Activated CD8-positive, alpha-beta memory T cell treated with anti-CD3 and anti-CD28 coated beads for 36 hours (primary cell): ENCODE data around the gene HABP2. TPM values are rescaled to one million over a fixed set of nuclear protein-coding genes. Genes with fewer than 3 reads are reported as not detected.

ENCODE experiments used
- CTCF ChIA-PET: fragments of 350-600 bp; sonication (Branson Sonifier 250); formaldehyde crosslinking; loops from one replicate; lab custom pipeline; 2021; ENCODE audit warnings: antibody characterized with exemption; lab: Charles Lee
- POLR2A ChIA-PET: fragments of 350-600 bp; sonication (Branson Sonifier 250); formaldehyde crosslinking; loops from one replicate; lab custom pipeline; 2021; ENCODE audit warnings: antibody characterized with exemption; lab: Charles Lee
- total RNA-seq, 2 experiments: library from RNA; stranded (reverse); gene quantifications; one replicate each; pipeline ENCODE4 v1.2.3, GENCODE V29; 2021

Gene HABP2
- total RNA-seq, 2 experiments from 2014 or later = not detected

DNA sequence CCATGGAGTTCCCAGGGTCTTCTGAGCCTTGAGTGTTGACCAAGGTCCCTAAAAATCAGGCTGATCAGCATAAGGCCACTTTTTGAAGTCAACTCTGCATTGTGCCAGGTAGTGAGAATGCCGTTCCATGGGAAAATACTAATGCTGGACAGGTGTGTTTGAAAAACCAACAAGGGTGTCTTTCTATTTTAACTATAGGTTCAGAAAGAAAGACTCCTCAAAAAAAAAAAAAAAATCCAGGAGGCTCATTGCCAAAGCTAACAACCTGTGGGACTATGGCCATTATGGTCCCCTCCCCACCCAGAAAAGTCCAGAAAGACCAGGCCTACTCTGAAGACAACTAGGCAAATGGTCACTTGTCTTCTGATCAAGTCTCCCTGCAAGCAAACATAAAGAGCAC lies 66.5 kb downstream of the HABP2 start:
- ChIA-PET POLR2A (no interaction called here), CTCF (no interaction called here)

DNA sequence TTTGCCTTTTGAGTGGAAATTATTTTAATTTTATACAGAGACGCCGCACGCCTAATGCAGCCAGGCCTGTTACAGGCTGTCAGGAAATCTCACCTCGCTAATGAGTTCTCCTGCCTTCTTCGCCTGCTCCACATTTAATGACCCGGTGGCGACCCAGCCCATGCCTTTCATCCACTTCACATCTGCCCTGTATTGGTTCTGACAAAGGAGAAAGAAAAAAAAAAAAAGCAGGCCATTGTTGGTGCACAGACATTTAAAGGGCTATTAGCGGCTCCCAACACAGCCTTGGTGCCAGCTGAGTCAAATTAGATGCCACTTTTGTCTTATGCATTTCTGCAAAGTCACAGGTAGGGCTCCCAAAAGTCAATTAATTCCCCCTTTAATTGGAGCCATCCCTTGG lies 67.7 kb downstream of the HABP2 start:
- CTCF ChIA-PET = no interaction called here
- POLR2A ChIA-PET = no interaction called here

DNA sequence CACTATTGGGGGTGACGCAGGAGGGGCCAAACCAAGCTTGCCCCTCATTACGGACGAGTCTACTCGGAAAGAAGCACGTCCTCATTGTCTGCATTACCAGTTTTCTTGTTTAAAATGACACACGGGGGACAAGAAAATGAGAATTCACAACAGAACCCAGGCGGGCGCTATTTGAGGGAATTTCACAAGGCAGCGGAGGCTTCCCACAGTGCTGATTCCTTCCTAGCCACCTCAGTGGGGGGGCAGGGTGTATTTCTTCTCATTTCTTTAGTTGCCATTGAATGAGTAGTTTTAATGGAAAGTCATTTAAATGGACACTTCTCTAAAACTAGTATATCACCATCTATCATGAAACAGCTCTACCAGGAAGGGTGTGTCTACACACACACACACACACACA lies 68.1 kb downstream of the HABP2 start:
- ChIA-PET CTCF (no interaction called here), POLR2A (no interaction called here)

DNA sequence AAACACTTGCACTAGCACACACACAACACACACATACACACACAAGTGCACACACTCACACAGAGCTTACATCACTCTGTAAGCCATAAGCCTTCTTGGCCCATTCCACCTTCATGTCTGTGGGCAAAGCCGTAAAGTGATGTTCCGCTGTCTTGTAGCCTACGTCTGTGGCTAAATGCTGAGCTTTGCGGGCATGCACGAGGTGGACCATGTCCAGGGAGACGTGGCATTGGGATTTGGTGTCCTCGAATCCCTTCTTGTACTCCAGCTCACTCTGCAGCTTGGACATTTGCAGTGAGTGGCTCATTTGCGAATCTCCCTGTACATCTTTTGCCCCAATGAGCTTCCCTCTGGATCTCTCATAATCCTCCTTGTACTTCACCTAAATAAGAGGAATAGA lies 68.9 kb downstream of the HABP2 start:
- CTCF ChIA-PET = no interaction called here
- POLR2A ChIA-PET = no interaction called here

DNA sequence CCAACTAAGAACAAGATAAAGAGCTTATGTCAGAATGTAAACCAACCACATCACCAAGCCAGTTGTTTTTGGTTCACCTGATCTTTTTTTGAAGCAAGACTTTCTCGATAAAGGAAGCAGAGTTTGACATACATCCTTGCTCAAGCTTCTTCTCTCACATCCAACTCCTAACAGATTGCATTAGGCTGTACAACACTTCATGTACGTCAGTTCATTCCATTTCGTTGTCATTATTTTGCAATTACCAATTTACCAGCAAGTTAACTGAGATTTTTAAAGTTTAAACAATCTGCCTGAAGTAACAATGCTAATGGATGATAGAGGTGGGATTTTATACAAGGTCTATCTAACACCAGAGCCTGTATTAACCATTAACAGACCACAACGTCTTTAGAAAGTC lies 70.0 kb downstream of the HABP2 start:
- CTCF ChIA-PET = no interaction called here
- POLR2A ChIA-PET = no interaction called here

DNA sequence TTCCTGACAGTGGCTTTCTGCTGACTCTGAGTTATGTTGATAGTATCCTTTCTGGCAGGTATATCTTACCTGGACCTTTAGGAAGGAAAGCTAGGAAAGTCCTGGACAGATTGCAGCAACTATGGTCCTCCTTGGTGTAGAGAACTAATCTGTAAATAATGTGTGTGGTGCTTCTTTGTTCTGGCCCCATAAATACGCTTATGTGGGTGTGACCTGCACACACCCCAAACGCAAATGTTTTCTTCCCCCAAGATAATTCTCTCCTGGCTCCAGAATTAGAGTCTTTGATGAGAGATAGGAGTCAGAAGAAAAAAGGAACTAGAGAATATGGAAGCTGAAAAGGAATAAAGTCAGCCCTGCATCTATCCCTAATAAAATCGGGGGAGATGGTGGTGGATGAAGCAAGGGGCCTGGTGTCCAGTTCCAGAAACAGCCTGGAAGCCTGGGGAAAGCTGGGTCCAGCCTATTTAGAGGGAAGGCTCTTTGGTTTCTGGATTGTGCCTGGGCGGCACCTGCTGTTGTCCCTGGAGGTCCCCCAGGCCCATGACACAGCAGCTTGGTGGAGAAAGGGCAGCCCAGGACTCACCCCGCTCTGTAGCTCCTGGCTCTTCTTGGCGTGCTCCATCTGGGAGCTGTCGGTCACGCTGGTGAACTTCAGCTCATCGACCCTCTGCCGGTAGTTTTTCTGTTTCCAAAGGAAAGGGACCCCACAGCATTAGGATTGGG lies 72.8 kb downstream of the HABP2 start:
- POLR2A ChIA-PET = interaction anchor here (0.9 kb wide), 1 partner anchor 9 kb away, joined by 3 read pairs; no protein-coding TSS in a partner anchor
- CTCF ChIA-PET = interaction anchor here (0.6 kb wide), 1 partner anchor 429 kb away, joined by 3 read pairs; no protein-coding TSS in a partner anchor

DNA sequence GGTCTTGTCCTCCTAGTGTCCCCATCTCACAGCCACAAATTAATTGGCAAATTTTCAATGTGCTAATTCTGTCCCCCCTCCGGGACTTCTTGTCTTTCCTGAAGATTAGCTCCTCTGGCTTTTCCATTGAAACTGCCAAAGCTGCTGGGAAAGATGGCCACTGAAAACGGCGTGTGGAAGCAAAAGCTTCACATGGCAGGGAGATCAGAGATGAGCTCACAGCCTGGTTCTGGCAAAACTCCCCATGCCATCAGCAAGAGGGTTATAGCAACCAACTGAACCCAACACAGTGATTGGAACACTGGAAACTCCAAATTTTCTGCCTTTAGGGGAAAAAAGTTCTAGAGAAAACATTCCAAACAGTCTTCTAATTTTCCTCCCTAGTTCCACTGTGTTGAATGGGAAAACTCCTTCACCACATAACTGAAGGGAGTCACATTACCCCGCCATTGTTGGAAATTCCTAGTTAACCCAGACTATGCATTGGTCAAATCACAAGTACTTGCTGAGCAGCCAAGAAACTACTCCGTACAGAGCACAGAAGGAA lies 74.0 kb downstream of the HABP2 start:
- ChIA-PET CTCF (interaction anchor here (0.5 kb wide), 1 partner anchor 96 kb away, joined by 3 read pairs; no protein-coding TSS in a partner anchor), POLR2A (interaction anchor here (0.9 kb wide), 1 partner anchor 10 kb away, joined by 3 read pairs; no protein-coding TSS in a partner anchor)

DNA sequence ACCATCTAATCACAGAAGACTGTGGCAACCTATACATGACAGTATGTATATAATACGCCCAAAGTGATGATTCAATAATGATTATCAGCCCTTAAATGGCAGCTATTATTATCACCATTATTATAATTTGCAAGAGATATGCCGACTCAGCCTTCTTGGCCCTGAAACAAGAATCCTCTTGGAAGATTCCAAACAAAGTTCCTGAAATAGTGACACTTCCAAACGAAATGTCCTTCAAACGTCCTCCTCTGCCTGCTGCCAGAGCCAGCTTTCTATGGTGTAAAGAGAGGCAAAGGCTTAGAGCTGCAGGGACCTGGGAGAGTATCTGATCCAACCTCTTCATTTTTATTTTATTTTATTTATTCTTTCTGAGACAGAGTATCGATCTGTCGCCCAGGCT lies 75.0 kb downstream of the HABP2 start:
- POLR2A ChIA-PET = no interaction called here
- CTCF ChIA-PET = no interaction called here

DNA sequence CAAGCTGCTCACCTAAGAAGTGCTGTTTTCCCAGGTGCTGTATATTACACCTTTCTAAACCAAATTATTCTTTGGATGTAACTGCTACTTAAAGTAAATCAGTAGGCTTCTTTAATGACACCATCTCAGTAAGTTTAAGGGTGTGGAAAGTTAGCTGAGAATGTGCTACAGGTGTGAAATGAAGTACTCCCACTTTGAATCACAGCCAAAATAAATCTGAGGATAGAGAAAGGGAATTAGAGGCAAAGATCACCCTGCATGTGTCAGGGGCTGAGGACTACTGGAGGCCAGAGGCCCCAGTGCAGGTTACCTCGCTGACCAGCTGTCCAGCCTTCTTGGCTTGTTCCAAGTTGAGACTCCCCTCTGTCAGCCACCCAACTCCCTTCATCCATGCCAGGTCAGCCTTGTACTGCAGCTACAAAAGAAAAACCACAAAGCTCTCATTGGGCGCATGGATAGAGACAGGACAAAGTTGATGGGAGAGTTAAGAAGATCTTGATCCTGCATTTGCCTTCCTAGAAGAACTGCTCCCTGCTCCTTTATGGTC lies 75.8 kb downstream of the HABP2 start:
- POLR2A ChIA-PET = no interaction called here
- CTCF ChIA-PET = no interaction called here

DNA sequence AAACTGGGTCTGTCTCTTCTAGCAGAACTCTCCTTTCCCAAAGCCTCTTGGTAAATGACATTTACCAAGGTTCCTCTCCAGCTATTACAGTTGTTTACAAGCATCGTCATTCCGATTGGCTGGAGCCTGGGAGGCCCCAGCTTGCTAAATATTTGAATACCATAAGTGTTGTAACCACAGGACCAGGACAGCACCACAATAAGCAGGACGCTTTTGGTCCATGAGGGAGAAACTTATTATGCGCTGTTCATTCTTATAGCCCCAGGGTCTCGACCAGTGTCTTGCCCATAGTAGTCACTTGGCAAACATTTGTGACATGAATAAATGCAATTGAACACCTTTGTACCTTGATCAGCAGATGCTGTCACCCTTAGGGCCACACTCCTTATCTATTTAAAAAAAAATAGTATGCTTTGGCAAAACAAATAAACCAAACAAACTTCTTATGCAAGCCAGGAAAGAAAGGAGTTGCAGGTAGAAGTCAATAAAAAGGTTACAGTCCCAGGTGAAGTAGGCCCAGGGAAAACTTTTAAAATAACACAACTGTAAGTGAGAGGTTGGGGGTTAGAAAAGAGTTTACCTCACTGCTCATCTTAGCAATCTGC lies 78.2 kb downstream of the HABP2 start:
- POLR2A ChIA-PET = no interaction called here
- CTCF ChIA-PET = no interaction called here

DNA sequence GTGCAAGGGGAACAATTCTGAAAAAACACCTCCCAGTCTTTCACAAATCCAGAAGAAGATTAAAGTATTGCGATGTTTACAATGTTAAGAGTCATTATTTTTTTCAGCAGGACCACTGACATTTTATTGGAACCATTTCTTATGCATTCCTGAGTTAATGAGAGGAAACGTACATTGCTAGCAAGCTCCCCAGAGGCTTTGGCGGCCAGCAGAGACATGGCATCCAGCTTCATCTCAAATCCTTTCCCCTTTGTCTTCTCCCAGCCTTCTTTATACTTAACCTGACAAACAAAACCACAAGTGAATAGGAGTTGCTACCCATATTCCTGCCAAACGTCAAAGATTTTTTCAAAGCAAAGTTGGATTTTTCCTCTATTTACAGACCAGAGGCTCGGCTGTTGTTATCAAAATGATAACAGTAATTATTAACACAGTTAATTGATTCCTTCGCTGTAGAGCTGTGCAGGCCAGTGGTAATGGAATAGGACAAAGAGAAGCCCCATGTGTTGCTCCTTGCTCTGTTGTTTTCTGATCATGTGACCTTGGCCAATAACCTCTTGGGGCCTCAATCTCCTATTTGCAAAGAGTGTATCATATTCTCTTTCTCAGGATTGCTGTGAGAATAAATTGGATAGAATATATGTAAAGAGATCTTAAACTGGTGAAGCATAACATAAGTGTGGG lies 79.0 kb downstream of the HABP2 start:
- POLR2A ChIA-PET = no interaction called here

More for the DNA sequence above, 79.0 kb downstream of the HABP2 start:
- CTCF ChIA-PET = no interaction called here

Other genes with a start within 250 kb of the HABP2 start
- not detected for gene NRAP, start 111.0 kb downstream of the HABP2 start, total RNA-seq
- 10 to 100 TPM; 29.7 to 31.8 TPM for gene CASP7, start 126.9 kb downstream of the HABP2 start, total RNA-seq
- not detected for gene PLEKHS1, start 198.6 kb downstream of the HABP2 start, total RNA-seq